Mucosa of descending colon (tissue), 3 donors: ENCODE results near the gene AZI2. TPM values are rescaled to one million over a fixed set of nuclear protein-coding genes. Genes with fewer than 3 reads are reported as not detected.

Source experiments
- ATAC-seq: fragments of 200-7000 bp; cut with Tn5 transposase; one replicate; pipeline ENCODE4 v1.9.1; 2020; ENCODE audit warnings: mild to moderate bottlenecking, moderate library complexity
- DNase-seq, 3 donors: peaks; one replicate each; pipeline ENCODE4 v3.0.0-alpha.2; 2020
- H3K36me3 ChIP-seq: fragments of 200-600 bp; one replicate; pipeline ENCODE4 v1.8.0; 2021; ENCODE audit warnings: low read depth, mild to moderate bottlenecking
- H3K4me1 ChIP-seq: fragments of 200-600 bp; one replicate; pipeline ENCODE4 v1.8.0; 2021; ENCODE audit warnings: low read depth, mild to moderate bottlenecking
- H3K4me3 ChIP-seq: fragments of 200-600 bp; one replicate; pipeline ENCODE4 v1.8.0; 2021; ENCODE audit warnings: mild to moderate bottlenecking
- H3K9me3 ChIP-seq: fragments of 200-600 bp; one replicate; pipeline ENCODE4 v1.8.0; 2021; ENCODE audit warnings: mild to moderate bottlenecking
- intact Hi-C, 2 donors: fragments of 100-400 bp; cut with DNase I in 1 of 2; cut with micrococcal nuclease in 1 of 2; formaldehyde crosslinking; loops; one replicate each; pipeline versions ENCODE4 v1.11.0 to v1.11.1; 2022; cut with DNase I, micrococcal nuclease
- total RNA-seq, 3 donors: library from RNA; stranded (reverse); fragmentation: NEBNext Ultra II Directional in 2 of 3; extraction: Animal tissue kit (Norgen Biotek cat#: 25700) in 2 of 3; gene quantifications; one replicate each; pipeline versions ENCODE4 v1.2.1 to v1.2.4, GENCODE V29; 2021 to 2023
- TF ChIP-seq, protein P1 (sequence below): fragments of 200-600 bp; IDR thresholded peaks from one replicate; pipeline ENCODE4 v1.8.0; 2022; ENCODE audit warnings: antibody characterized with exemption, mild to moderate bottlenecking
- donor health status: DM: no; HTN: no; CAD: no; lungs with moderate emphysema.
- donor health status: DM: no; HTN: no; CAD: no.
- donor health status: DM: no; HTN: yes; CAD: no.

The AZI2 gene
- total RNA-seq, 3 donors from 2014 or later = 50.4 to 61.6 (median 55.3) TPM

DNA sequence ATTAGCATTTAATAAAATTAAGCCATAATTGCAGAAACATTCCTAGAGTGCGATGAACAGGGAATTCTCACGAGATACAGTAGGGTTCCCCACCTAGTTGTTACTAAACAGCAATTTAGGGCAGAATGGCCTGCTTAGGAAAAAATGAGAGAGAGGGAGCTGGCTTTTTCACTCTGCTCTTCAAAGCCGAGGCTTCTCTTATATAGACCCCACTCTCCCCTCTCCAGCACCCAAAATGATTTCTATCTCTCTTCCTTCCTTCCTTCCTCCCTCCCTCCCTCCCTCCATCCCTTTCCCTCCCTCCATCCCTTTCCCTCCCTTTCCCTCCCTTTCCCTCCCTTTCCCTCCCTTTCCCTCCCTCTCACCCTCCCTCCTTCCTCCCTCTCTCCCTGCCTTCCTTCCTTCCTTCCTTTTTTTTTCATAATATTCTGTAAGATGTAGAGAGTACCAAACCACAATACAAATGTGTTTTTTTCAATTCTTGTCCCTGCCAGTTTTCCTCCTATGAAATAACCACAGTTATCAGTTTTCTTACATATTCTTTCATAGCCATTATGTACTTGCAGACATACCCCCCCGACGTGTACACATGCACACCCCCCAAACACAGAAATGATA is 48.2 kb downstream of the AZI2 start:
- TF ChIP-seq, protein P1, sequence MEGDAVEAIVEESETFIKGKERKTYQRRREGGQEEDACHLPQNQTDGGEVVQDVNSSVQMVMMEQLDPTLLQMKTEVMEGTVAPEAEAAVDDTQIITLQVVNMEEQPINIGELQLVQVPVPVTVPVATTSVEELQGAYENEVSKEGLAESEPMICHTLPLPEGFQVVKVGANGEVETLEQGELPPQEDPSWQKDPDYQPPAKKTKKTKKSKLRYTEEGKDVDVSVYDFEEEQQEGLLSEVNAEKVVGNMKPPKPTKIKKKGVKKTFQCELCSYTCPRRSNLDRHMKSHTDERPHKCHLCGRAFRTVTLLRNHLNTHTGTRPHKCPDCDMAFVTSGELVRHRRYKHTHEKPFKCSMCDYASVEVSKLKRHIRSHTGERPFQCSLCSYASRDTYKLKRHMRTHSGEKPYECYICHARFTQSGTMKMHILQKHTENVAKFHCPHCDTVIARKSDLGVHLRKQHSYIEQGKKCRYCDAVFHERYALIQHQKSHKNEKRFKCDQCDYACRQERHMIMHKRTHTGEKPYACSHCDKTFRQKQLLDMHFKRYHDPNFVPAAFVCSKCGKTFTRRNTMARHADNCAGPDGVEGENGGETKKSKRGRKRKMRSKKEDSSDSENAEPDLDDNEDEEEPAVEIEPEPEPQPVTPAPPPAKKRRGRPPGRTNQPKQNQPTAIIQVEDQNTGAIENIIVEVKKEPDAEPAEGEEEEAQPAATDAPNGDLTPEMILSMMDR = no peak
- DNase-seq = no peak
- peaks cover 2% of the 10 kb centered on the region for H3K4me1 ChIP-seq
- no peaks in the 10 kb centered on the region for H3K36me3 ChIP-seq
- ATAC-seq = no peak
- no peak overlapping the region for H3K4me3 ChIP-seq
- no peaks in the 10 kb centered on the region for H3K9me3 ChIP-seq
- intact Hi-C loops = no loop called here

DNA sequence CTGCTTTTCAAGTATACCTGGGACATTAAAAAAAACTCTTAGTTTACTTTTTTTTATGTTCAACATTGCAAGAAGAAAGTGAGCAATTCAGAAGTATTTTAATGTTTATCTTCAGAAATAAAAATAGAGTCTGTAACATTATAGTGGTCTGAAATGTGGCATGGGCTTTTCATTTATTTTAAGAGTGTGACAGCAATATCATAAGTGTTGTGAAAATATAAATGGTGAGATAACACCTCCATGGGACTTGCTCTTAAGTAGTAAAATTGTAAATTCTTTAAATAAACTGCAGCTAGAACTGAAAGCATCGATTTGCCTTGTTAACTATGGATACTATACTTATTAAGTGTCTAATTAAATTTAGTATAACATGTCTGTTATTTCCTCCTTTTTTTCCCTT is 48.9 kb downstream of the AZI2 start:
- ATAC-seq (no peak), DNase-seq (no peak)
- H3K9me3 ChIP-seq = no peaks in the 10 kb centered on the region
- no peak overlapping the region for H3K4me3 ChIP-seq
- peaks cover 3% of the 10 kb centered on the region for H3K4me1 ChIP-seq
- intact Hi-C loops = no loop called here
- TF ChIP-seq, protein P1 = no peak
- no peaks in the 10 kb centered on the region for H3K36me3 ChIP-seq

DNA sequence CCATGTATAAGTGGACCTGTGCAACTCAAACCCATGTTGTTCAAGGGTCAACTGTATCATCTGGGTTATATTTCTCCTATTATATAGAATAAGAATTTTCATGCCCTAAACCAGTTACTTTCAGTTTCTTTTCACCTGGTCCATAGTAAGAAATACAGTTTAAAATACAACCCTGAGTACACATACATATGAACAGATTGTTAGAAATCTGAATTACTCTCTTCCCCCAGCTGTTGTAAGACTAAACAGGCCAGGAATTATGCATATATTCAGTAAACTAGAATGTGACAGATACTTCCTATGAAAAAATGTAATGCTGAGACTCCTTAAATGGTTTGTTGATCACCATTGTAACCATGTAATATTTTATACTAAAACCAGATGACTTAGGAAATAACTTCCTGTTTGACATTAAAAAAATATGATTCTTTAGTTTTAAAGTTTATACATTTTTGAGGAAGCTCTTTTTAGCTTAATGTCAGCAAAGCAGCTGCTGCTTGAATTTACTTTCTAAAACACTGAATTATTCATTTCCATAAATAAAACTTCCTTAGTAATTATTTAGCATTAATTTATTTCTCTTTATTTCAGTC is 52.6 kb downstream of the AZI2 start:
- DNase-seq (no peak), ATAC-seq (peak; percentile 55)
- no peaks in the 10 kb centered on the region for H3K36me3 ChIP-seq
- H3K4me1 ChIP-seq = peaks cover 3% of the 10 kb centered on the region
- no peak overlapping the region for H3K4me3 ChIP-seq
- no peaks in the 10 kb centered on the region for H3K9me3 ChIP-seq
- intact Hi-C loops = no loop called here
- TF ChIP-seq, protein P1 = no peak

DNA sequence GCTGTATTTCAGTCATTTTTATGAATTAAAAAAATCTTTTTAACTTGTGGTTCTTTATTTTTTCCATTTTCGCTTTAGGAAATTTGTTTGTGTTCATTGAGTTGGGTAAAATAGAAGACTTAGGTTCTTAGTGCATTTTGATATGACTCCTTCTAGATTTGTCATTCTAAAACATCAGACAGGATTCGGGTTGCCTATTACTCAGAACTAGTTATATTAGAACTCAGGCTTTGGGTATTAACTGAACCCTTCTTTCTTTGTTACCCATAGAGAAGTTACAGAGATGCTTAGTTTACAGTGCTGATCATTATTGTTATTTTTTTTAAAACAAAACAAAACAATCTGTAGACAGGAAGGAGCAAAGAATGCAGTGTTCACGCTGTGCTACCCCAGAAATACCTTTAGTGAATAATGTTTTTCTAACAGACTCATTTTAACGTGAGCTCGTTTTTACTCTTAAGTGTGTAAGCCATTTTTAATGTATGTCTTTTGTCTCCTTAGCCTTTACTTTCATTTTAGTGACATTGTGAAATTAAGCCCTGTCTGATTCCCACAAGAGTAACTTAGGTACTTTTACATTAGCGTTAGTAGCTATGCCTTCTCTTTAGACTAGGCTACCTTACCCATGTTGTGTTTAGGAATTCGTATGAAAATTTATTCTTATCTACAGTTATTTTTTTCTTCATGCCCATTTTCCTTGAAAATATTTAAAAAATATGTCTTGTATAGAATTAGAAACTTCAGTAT is 53.8 kb downstream of the AZI2 start:
- H3K4me1 ChIP-seq = peaks cover 3% of the 10 kb centered on the region
- intact Hi-C loops = no loop called here
- TF ChIP-seq, protein P1 = no peak
- H3K9me3 ChIP-seq = no peaks in the 10 kb centered on the region
- H3K36me3 ChIP-seq = no peaks in the 10 kb centered on the region
- DNase-seq (no peak), ATAC-seq (no peak)
- H3K4me3 ChIP-seq = no peak overlapping the region

DNA sequence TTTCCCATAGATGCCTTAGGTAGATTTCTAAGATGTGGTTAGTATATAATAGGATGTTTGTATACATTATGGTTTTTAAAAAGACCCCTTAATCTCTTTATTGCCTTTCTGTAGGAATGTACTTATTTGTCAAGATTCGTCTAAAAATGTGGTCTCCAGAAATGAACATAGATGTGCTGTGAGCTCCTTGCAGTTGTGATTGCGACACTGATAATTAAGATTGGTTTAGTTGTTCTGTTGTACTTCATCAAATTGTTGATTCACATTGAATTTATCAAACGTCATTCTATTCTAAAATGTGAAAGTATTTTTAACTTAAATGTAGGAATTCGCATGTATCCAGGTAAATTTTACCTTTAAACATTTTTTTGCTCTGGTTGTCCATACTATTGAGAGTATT is 56.0 kb downstream of the AZI2 start:
- no peaks in the 10 kb centered on the region for H3K9me3 ChIP-seq
- no peaks in the 10 kb centered on the region for H3K36me3 ChIP-seq
- H3K4me3 ChIP-seq = no peak overlapping the region
- no peak for DNase-seq
- TF ChIP-seq, protein P1 = no peak
- H3K4me1 ChIP-seq = peaks cover 3% of the 10 kb centered on the region
- intact Hi-C loops = no loop called here
- ATAC-seq = no peak
